HEK293 (cell line): ENCODE data around the gene SF1.

Source experiments
- CTCF ChIA-PET: fragments of 350-600 bp; formaldehyde crosslinking; extraction: SDS; loops from one replicate; lab custom pipeline; 2021; ENCODE audit warnings: antibody characterized with exemption; lab: Yijun Ruan, JAX
- POLR2A ChIA-PET: fragments of 300-600 bp; formaldehyde crosslinking; extraction: SDS; loops from one replicate; lab custom pipeline; 2020; ENCODE audit warnings: antibody characterized with exemption, inconsistent platforms; lab: Yijun Ruan, JAX
- H3K27ac ChIP-seq: fragments of 200-500 bp; sonication (Bioruptor generic); 2 replicates; pipeline ENCODE4 v1.5.1; 2014; ENCODE audit warnings: low read depth, low read length, control low read depth, inconsistent platforms; ENCODE audit errors: extremely low read depth
- H3K36me3 ChIP-seq, 2 experiments: fragments of 200-500 bp in 1 of 2; sonication (Bioruptor generic) in 1 of 2; 1 replicate in 1 of 2; 2 replicates in 1 of 2; pipeline ENCODE4 v1.5.1; 2014 to 2017; ENCODE audit warnings: inconsistent platforms in 2 of 2, low read length in 2 of 2; ENCODE audit not compliant: control insufficient read depth in 2 of 2, insufficient read depth in 1 of 2
- H3K4me1 ChIP-seq: fragments of 200-500 bp; sonication (Bioruptor generic); 2 replicates; pipeline ENCODE4 v1.5.1; 2014; ENCODE audit warnings: mild to moderate bottlenecking, low read length, inconsistent platforms; ENCODE audit not compliant: control insufficient read depth, insufficient read depth
- H3K4me3 ChIP-seq: 2 replicates; pipeline ENCODE4 v1.5.1; 2011; ENCODE audit warnings: low read depth, mild to moderate bottlenecking, control low read depth, low read length, moderate library complexity
- H3K9me3 ChIP-seq: fragments of 200-500 bp; sonication (Bioruptor generic); 2 replicates; pipeline ENCODE4 v1.5.1; 2014; ENCODE audit warnings: low read depth, low read length, inconsistent platforms; ENCODE audit not compliant: control insufficient read depth, insufficient read depth
- EGR2 ChIP-seq: fragments of 450-650 bp; formaldehyde crosslinking; IDR thresholded peaks from 2 replicates; pipeline ENCODE4 v1.5.1; 2016; ENCODE audit warnings: low read depth, missing biosample characterization, missing genetic modification characterization
- KLF10 ChIP-seq: fragments of 450-650 bp; IDR thresholded peaks from 2 replicates; pipeline ENCODE4 v1.5.1; 2018; ENCODE audit warnings: missing biosample characterization, mild to moderate bottlenecking, missing genetic modification characterization
- PRDM4 ChIP-seq: fragments of 450-650 bp; formaldehyde crosslinking; IDR thresholded peaks from 2 replicates; pipeline ENCODE4 v1.5.1; 2017; ENCODE audit warnings: missing biosample characterization, missing genetic modification characterization
- SCRT2 ChIP-seq: fragments of 450-650 bp; formaldehyde crosslinking; IDR thresholded peaks from 2 replicates; pipeline ENCODE4 v1.5.1; 2016; ENCODE audit warnings: missing biosample characterization, missing genetic modification characterization
- SP2 ChIP-seq: fragments of 450-650 bp; formaldehyde crosslinking; IDR thresholded peaks from 2 replicates; pipeline ENCODE4 v1.5.1; 2016; ENCODE audit warnings: missing biosample characterization, missing genetic modification characterization
- ZBTB10 ChIP-seq: fragments of 450-650 bp; formaldehyde crosslinking; IDR thresholded peaks from 2 replicates; pipeline ENCODE4 v1.5.1; 2016; ENCODE audit warnings: missing biosample characterization, missing genetic modification characterization
- ZBTB7A ChIP-seq: fragments of 450-650 bp; formaldehyde crosslinking; IDR thresholded peaks from 2 replicates; pipeline ENCODE4 v1.5.1; 2016; ENCODE audit warnings: low read depth, missing biosample characterization, missing genetic modification characterization
- ZFHX2 ChIP-seq: fragments of 450-650 bp; formaldehyde crosslinking; conservative IDR thresholded peaks from 2 replicates; pipeline ENCODE4 v1.5.1; 2016; ENCODE audit warnings: missing biosample characterization, missing genetic modification characterization
- ZNF10 ChIP-seq: fragments of 450-650 bp; formaldehyde crosslinking; IDR thresholded peaks from 2 replicates; pipeline ENCODE4 v1.5.1; 2017; ENCODE audit warnings: missing biosample characterization, missing genetic modification characterization
- ZNF138 ChIP-seq: fragments of 450-650 bp; formaldehyde crosslinking; IDR thresholded peaks from 2 replicates; pipeline ENCODE4 v1.5.1; 2016; ENCODE audit warnings: missing biosample characterization, missing genetic modification characterization, borderline replicate concordance
- ZNF148 ChIP-seq: fragments of 450-650 bp; formaldehyde crosslinking; IDR thresholded peaks from 2 replicates; pipeline ENCODE4 v1.5.0; 2017; ENCODE audit warnings: missing biosample characterization, missing genetic modification characterization, borderline replicate concordance
- ZNF175 ChIP-seq: fragments of 450-650 bp; formaldehyde crosslinking; IDR thresholded peaks from 2 replicates; pipeline ENCODE4 v1.5.1; 2016; ENCODE audit warnings: missing biosample characterization, missing genetic modification characterization
- ZNF341 ChIP-seq: fragments of 450-650 bp; formaldehyde crosslinking; IDR thresholded peaks from 2 replicates; pipeline ENCODE4; 2016; ENCODE audit warnings: low read depth, missing biosample characterization, missing genetic modification characterization
- ZNF354C ChIP-seq: fragments of 450-650 bp; formaldehyde crosslinking; IDR thresholded peaks from 2 replicates; pipeline ENCODE4 v1.5.1; 2016; ENCODE audit warnings: missing biosample characterization, missing genetic modification characterization, low read depth, borderline replicate concordance
- ZNF501 ChIP-seq: fragments of 450-650 bp; formaldehyde crosslinking; IDR thresholded peaks from 2 replicates; pipeline ENCODE4 v1.5.1; 2016; ENCODE audit warnings: missing biosample characterization, missing genetic modification characterization
- ZNF548 ChIP-seq: fragments of 450-650 bp; formaldehyde crosslinking; IDR thresholded peaks from 2 replicates; pipeline ENCODE4 v1.5.1; 2016; ENCODE audit warnings: missing biosample characterization, missing genetic modification characterization
- ZNF600 ChIP-seq: fragments of 450-650 bp; formaldehyde crosslinking; IDR thresholded peaks from 2 replicates; pipeline ENCODE4 v1.5.1; 2016; ENCODE audit warnings: missing biosample characterization, missing genetic modification characterization
- ZNF626 ChIP-seq: fragments of 450-650 bp; sonication (Bioruptor Pico); formaldehyde crosslinking; IDR thresholded peaks from 2 replicates; pipeline ENCODE4 v1.5.1; 2018; ENCODE audit warnings: missing biosample characterization, missing genetic modification characterization, inconsistent platforms
- ZNF645 ChIP-seq: fragments of 450-650 bp; formaldehyde crosslinking; IDR thresholded peaks from 2 replicates; pipeline ENCODE4; 2016; ENCODE audit warnings: missing biosample characterization, missing genetic modification characterization
- TF ChIP-seq, protein P1 (sequence below): fragments of 450-650 bp; formaldehyde crosslinking; IDR thresholded peaks from 2 replicates; pipeline ENCODE4 v1.5.1; 2016; ENCODE audit warnings: missing biosample characterization, missing genetic modification characterization, borderline replicate concordance
- TF ChIP-seq, protein P2 (sequence below): fragments of 450-650 bp; formaldehyde crosslinking; IDR thresholded peaks from 2 replicates; pipeline ENCODE4 v1.5.1; 2016; ENCODE audit warnings: missing biosample characterization, missing genetic modification characterization
- TF ChIP-seq, protein P3 (sequence below): fragments of 450-650 bp; formaldehyde crosslinking; IDR thresholded peaks from 2 replicates; pipeline ENCODE4 v1.5.1; 2016; ENCODE audit warnings: missing biosample characterization, missing genetic modification characterization

The SF1 gene

GRCh38 chr11:64718084-64718779 lies 60.1 kb downstream of the SF1 start (continued):
- TF ChIP-seq, protein P1, sequence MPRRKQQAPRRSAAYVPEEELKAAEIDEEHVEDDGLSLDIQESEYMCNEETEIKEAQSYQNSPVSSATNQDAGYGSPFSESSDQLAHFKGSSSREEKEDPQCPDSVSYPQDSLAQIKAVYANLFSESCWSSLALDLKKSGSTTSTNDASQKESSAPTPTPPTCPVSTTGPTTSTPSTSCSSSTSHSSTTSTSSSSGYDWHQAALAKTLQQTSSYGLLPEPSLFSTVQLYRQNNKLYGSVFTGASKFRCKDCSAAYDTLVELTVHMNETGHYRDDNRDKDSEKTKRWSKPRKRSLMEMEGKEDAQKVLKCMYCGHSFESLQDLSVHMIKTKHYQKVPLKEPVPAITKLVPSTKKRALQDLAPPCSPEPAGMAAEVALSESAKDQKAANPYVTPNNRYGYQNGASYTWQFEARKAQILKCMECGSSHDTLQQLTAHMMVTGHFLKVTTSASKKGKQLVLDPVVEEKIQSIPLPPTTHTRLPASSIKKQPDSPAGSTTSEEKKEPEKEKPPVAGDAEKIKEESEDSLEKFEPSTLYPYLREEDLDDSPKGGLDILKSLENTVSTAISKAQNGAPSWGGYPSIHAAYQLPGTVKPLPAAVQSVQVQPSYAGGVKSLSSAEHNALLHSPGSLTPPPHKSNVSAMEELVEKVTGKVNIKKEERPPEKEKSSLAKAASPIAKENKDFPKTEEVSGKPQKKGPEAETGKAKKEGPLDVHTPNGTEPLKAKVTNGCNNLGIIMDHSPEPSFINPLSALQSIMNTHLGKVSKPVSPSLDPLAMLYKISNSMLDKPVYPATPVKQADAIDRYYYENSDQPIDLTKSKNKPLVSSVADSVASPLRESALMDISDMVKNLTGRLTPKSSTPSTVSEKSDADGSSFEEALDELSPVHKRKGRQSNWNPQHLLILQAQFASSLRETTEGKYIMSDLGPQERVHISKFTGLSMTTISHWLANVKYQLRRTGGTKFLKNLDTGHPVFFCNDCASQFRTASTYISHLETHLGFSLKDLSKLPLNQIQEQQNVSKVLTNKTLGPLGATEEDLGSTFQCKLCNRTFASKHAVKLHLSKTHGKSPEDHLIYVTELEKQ (tag by site-specific recombination), result no peak
- TF ChIP-seq ZNF501 (no peak), ZNF548 (no peak), ZNF148 (tag by site-specific recombination) (no peak), ZNF341 (no peak)

DNA sequence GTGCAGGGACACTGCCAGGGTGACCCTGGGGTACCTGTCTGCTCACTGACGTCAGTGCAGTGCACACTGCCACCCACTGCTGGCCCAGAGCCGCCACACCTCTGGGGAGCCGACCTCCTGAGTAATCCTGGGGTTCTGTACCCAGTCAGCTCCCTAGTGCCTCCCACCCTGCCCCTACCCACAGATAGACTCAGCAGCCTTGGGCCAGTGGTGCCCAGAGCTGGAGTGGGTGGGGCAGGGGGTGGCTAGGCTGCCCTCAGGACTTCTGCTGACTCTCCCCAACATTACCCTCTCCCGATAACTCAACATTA lies 61.1 kb downstream of the SF1 start:
- CTCF ChIA-PET, result interaction anchor here (0.7 to 2.6 kb wide), 4 partner anchors 21 to 400 kb away, joined by 3 to 11 read pairs (median 4); partner anchors contain the start of genes PRDX5 and TRMT112
- Histone ChIP-seq H3K9me3 (no peaks in the 10 kb centered on the region), H3K27ac (no peak overlapping the region), H3K36me3 (no peaks in the 10 kb centered on the region), H3K4me3 (no peak overlapping the region), H3K4me1 (no peaks in the 10 kb centered on the region)
- POLR2A ChIA-PET, result no interaction called here
- TF ChIP-seq SP2, result no peak
- TF ChIP-seq ZNF626 (tag by site-specific recombination), result no peak
- TF ChIP-seq KLF10 (tag by site-specific recombination), result no peak
- TF ChIP-seq, protein P2, sequence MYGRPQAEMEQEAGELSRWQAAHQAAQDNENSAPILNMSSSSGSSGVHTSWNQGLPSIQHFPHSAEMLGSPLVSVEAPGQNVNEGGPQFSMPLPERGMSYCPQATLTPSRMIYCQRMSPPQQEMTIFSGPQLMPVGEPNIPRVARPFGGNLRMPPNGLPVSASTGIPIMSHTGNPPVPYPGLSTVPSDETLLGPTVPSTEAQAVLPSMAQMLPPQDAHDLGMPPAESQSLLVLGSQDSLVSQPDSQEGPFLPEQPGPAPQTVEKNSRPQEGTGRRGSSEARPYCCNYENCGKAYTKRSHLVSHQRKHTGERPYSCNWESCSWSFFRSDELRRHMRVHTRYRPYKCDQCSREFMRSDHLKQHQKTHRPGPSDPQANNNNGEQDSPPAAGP, result no peak
- TF ChIP-seq PRDM4 (tag by site-specific recombination), result no peak
- TF ChIP-seq ZBTB7A (tag by site-specific recombination), result no peak
- TF ChIP-seq ZNF138 (tag by site-specific recombination), result no peak
- TF ChIP-seq, protein P3, sequence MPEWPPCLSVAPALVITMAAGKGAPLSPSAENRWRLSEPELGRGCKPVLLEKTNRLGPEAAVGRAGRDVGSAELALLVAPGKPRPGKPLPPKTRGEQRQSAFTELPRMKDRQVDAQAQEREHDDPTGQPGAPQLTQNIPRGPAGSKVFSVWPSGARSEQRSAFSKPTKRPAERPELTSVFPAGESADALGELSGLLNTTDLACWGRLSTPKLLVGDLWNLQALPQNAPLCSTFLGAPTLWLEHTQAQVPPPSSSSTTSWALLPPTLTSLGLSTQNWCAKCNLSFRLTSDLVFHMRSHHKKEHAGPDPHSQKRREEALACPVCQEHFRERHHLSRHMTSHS (tag by site-specific recombination), result no peak
- no peak for TF ChIP-seq ZNF175
- TF ChIP-seq ZNF354C (tag by site-specific recombination), result no peak
- no peak for TF ChIP-seq ZNF645 (tag by site-specific recombination)
- no peak for TF ChIP-seq ZNF600 (tag by site-specific recombination)
- peak; percentile 17; the same call in 1 of the 2 replicates for TF ChIP-seq EGR2 (tag by site-specific recombination)
- no peak for TF ChIP-seq ZNF10
- no peak for TF ChIP-seq SCRT2
- TF ChIP-seq ZBTB10, result no peak
- TF ChIP-seq ZFHX2 (tag by site-specific recombination), result peak; percentile 57
